Rectal smooth muscle tissue (tissue), 1 donor: ENCODE data around the gene CPXM2.

Source experiments
- H3K27ac ChIP-seq: one replicate; pipeline ENCODE4 v1.7.0; 2013; ENCODE audit warnings: low read depth, low read length, inconsistent platforms
- H3K27me3 ChIP-seq: one replicate; pipeline ENCODE4 v1.7.0; 2013; ENCODE audit warnings: low read length; ENCODE audit not compliant: control insufficient read depth, insufficient read depth
- H3K36me3 ChIP-seq: one replicate; pipeline ENCODE4 v1.7.0; 2013; ENCODE audit warnings: low read length; ENCODE audit not compliant: control insufficient read depth, insufficient read depth
- H3K4me1 ChIP-seq: one replicate; pipeline ENCODE4 v1.7.0; 2013; ENCODE audit warnings: low read length; ENCODE audit not compliant: control insufficient read depth, insufficient read depth
- H3K4me3 ChIP-seq: one replicate; pipeline ENCODE4 v1.7.0; 2013; ENCODE audit warnings: low read length
- H3K9ac ChIP-seq: one replicate; pipeline ENCODE4 v1.7.0; 2013; ENCODE audit warnings: low read length

The CPXM2 gene

GRCh38 chr10:123882681-123883445 lies 8.7 kb downstream of the CPXM2 start:
- Histone ChIP-seq H3K27ac (peak overlapping the region; percentile 68), H3K4me1 (peaks cover 38% of the 10 kb centered on the region)

GRCh38 chr10:123882177-123882576 lies 9.4 kb downstream of the CPXM2 start:
- no peaks in the 10 kb centered on the region for H3K27me3 ChIP-seq
- H3K27ac ChIP-seq: peak overlapping the region; percentile 68
- no peak overlapping the region for H3K9ac ChIP-seq
- no peak overlapping the region for H3K4me3 ChIP-seq
- H3K36me3 ChIP-seq: peaks cover 3% of the 10 kb centered on the region
- H3K4me1 ChIP-seq: peaks cover 33% of the 10 kb centered on the region

More at GRCh38 chr10:123882681-123883445, 8.7 kb downstream of the CPXM2 start:
- H3K9ac ChIP-seq: no peak overlapping the region
- no peak overlapping the region for H3K4me3 ChIP-seq
- H3K27me3 ChIP-seq: no peaks in the 10 kb centered on the region
- peaks cover 1% of the 10 kb centered on the region for H3K36me3 ChIP-seq

GRCh38 chr10:123879606-123880257 lies 11.9 kb downstream of the CPXM2 start:
- Histone ChIP-seq H3K27me3 (no peaks in the 10 kb centered on the region), H3K27ac (peak overlapping the region; percentile 56), H3K4me3 (no peak overlapping the region), H3K9ac (no peak overlapping the region), H3K4me1 (peaks cover 14% of the 10 kb centered on the region), H3K36me3 (peaks cover 3% of the 10 kb centered on the region)

- Histone ChIP-seq H3K27me3 (no peaks in the 10 kb centered on the region), H3K27ac (peak overlapping the region; percentile 27), H3K36me3 (peaks cover 3% of the 10 kb centered on the region), H3K9ac (no peak overlapping the region), H3K4me1 (peaks cover 12% of the 10 kb centered on the region), H3K4me3 (no peak overlapping the region)
Observed at GRCh38 chr10:123878666-123879303, 12.8 kb downstream of the CPXM2 start.

GRCh38 chr10:123870260-123870659 lies 21.3 kb downstream of the CPXM2 start:
- Histone ChIP-seq H3K9ac (no peak overlapping the region), H3K27ac (peak overlapping the region; percentile 95), H3K27me3 (peaks cover 2% of the 10 kb centered on the region), H3K36me3 (no peaks in the 10 kb centered on the region), H3K4me1 (peaks cover 41% of the 10 kb centered on the region), H3K4me3 (no peak overlapping the region)

GRCh38 chr10:123869020-123869414 lies 22.6 kb downstream of the CPXM2 start:
- H3K36me3 ChIP-seq: no peaks in the 10 kb centered on the region
- H3K4me1 ChIP-seq: peaks cover 51% of the 10 kb centered on the region
- no peak overlapping the region for H3K4me3 ChIP-seq
- peaks cover 2% of the 10 kb centered on the region for H3K27me3 ChIP-seq
- H3K27ac ChIP-seq: peak overlapping the region; percentile 95
- H3K9ac ChIP-seq: no peak overlapping the region

GRCh38 chr10:123868038-123869019 lies 23.3 kb downstream of the CPXM2 start:
- no peak overlapping the region for H3K9ac ChIP-seq
- H3K27ac ChIP-seq: peak overlapping the region; percentile 95
- H3K27me3 ChIP-seq: peaks cover 2% of the 10 kb centered on the region
- H3K4me3 ChIP-seq: no peak overlapping the region
- no peaks in the 10 kb centered on the region for H3K36me3 ChIP-seq
- peaks cover 58% of the 10 kb centered on the region for H3K4me1 ChIP-seq

GRCh38 chr10:123865880-123866279 lies 25.7 kb downstream of the CPXM2 start:
- H3K27me3 ChIP-seq: peaks cover 2% of the 10 kb centered on the region
- peak overlapping the region; percentile 95 for H3K27ac ChIP-seq
- H3K4me1 ChIP-seq: peaks cover 58% of the 10 kb centered on the region
- H3K9ac ChIP-seq: peak overlapping the region; percentile 14
- H3K4me3 ChIP-seq: no peak overlapping the region
- H3K36me3 ChIP-seq: no peaks in the 10 kb centered on the region

GRCh38 chr10:123865350-123865749 lies 26.3 kb downstream of the CPXM2 start:
- no peaks in the 10 kb centered on the region for H3K36me3 ChIP-seq
- peak overlapping the region; percentile 14 for H3K9ac ChIP-seq
- H3K4me3 ChIP-seq: no peak overlapping the region
- H3K27me3 ChIP-seq: peaks cover 2% of the 10 kb centered on the region
- H3K4me1 ChIP-seq: peaks cover 54% of the 10 kb centered on the region
- H3K27ac ChIP-seq: peak overlapping the region; percentile 95

- no peak overlapping the region for H3K9ac ChIP-seq
- no peaks in the 10 kb centered on the region for H3K36me3 ChIP-seq
- peak overlapping the region; percentile 95 for H3K27ac ChIP-seq
- peaks cover 54% of the 10 kb centered on the region for H3K4me1 ChIP-seq
- H3K4me3 ChIP-seq: no peak overlapping the region
- peaks cover 2% of the 10 kb centered on the region for H3K27me3 ChIP-seq
Observed at GRCh38 chr10:123864923-123865322, 26.7 kb downstream of the CPXM2 start.

GRCh38 chr10:123863721-123864482 lies 27.7 kb downstream of the CPXM2 start:
- H3K27ac ChIP-seq: peak overlapping the region; percentile 95
- H3K4me3 ChIP-seq: no peak overlapping the region
- H3K27me3 ChIP-seq: peaks cover 2% of the 10 kb centered on the region
- peaks cover 63% of the 10 kb centered on the region for H3K4me1 ChIP-seq
- no peak overlapping the region for H3K9ac ChIP-seq
- no peaks in the 10 kb centered on the region for H3K36me3 ChIP-seq
